ENCODE measurements around the gene ALG6.
A peak's percentile ranks its signal among the peaks of the same experiment; 100 is the strongest.

The ALG6 gene
- total RNA-seq, result 21.0 to 26.0 reads per million in 2 experiments

GRCh38 chr1:63367215-63368103 lies at the start of gene ALG6:
TSS of gene ALG6 (plus strand) at chr1:63367627. CDS start at chr1:63370978, 3,351 bp downstream.
- peak; percentile 74 for DNase-seq (ENCODE audit: low read depth)

DNA sequence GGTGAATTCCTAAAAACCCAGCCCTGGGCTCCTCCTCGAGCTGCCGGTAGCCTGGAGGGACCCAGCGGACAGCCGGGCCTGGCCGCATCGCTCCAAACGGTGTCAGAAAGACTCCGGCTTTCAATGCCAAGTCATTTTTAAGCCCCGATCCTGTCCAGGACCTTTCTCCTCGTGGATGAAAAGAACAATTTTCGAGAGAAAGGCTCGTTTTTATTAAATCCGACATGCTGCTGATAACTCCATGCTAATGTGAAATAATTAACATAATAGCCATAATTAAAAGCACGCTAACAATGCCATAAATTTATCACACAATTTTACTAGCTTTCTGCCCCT lies 49.6 kb upstream of the ALG6 start:
- no peak for DNase-seq (ENCODE audit: low read depth)

- no peak for DNase-seq (ENCODE audit: low read depth)
Measured at GRCh38 chr1:63318201-63318979, 49.0 kb upstream of the ALG6 start.

- DNase-seq (ENCODE audit: low read depth), result no peak
Measured at GRCh38 chr1:63319046-63320021, 48.1 kb upstream of the ALG6 start.

- no peak for DNase-seq (ENCODE audit: low read depth)
Measured at GRCh38 chr1:63320022-63320721, 47.3 kb upstream of the ALG6 start.

DNA sequence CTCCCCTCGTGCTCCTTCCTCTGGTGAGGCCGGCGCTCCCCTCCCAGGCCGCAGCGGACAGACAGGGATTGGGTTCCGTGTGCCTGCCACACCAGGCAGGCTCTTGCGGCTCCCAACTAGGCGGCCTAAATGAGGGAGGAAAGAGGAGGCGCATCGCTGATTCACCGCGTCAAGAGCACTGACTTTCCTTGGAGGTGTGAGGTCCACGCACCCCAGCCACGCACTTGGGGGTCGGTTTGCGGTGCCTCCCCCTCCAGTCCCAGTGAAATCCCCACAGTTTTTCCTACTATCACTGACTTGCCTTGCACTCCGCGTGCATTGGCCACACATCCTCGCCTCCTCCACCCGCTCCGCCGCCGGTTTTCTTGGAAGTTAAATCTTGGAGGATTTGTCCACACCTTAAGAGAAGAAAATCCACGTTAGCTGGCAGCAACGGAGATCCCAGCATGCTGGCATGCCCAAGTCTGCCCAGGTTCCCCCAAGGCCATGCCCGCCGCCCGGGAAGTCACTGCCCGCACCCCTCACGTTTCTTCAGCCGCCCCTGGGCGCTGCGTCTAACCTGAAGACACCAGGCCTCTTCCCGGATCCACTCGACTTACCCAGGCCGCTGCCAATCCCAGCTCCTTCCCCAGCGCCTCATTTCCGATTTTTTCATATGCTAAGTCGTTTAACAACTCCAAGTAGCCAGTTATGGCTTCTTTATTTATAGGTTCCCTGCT lies 46.2 kb upstream of the ALG6 start:
- no peak for DNase-seq (ENCODE audit: low read depth)

DNA sequence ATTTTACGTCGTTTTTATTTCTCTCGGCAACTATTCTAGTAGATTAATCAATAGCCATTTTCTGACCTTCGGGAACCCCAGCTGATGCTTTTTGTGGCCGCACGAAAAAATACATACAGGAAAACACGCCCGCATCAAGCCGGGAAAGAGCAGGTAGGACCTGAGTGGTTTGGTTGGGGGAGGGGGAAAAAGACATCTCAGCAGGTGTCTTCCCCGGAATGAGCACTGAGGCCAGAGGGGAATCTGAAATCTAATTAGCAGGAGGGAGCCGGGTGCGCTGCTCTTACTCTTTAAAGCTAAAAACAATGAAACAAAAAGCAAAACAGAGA lies 45.7 kb upstream of the ALG6 start:
- DNase-seq (ENCODE audit: low read depth), result no peak

- DNase-seq (ENCODE audit: low read depth), result no peak
Measured at GRCh38 chr1:63322114-63322943, 45.1 kb upstream of the ALG6 start, which contains the start of gene FOXD3. TSS of gene FOXD3 (plus strand) at chr1:63322567. CDS start at chr1:63323059, 492 bp downstream.

- DNase-seq (ENCODE audit: low read depth), result peak; percentile 22
Measured at GRCh38 chr1:63322944-63323864, 44.2 kb upstream of the ALG6 start.

- no peak for DNase-seq (ENCODE audit: low read depth)
Measured at GRCh38 chr1:63323865-63324778, 43.3 kb upstream of the ALG6 start.

GRCh38 chr1:63324779-63325119 lies 42.7 kb upstream of the ALG6 start:
- no peak for DNase-seq (ENCODE audit: low read depth)

DNA sequence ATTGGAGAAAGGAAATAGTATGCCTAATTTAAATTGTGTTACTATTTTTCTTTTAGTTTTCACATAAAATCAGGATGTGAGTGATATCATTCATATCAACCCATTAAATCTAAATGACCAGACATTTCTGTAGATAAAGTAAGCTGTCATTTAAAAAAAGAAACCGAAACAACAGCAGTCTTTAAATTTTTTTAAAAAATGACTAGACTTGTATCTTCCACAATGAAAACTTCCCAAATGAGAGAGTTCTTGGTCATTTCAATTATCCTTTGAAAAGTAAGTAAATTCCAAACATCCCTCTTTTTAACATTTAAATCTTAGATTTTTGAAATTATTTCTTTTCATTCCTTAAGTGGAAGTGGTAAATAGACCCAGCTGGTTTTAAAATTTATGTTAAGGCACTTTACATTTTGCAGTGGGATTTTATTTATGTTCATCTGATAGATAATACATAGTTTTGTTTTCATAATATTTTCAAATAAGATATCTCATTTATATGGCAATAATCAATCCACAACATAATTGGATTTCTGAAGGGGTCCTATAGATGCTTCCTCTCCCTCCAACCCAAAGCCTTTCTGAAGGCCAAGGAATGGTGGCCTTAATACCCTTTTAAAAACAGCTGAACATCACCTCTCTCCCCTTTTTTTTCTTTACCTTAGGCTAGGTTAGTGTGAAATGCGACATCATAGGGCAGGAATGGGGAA lies 42.0 kb upstream of the ALG6 start:
- DNase-seq (ENCODE audit: low read depth), result no peak

GRCh38 chr1:63326106-63326472 lies 41.3 kb upstream of the ALG6 start:
- DNase-seq (ENCODE audit: low read depth), result no peak

GRCh38 chr1:63326473-63327380 lies 40.7 kb upstream of the ALG6 start:
- DNase-seq (ENCODE audit: low read depth), result no peak

DNA sequence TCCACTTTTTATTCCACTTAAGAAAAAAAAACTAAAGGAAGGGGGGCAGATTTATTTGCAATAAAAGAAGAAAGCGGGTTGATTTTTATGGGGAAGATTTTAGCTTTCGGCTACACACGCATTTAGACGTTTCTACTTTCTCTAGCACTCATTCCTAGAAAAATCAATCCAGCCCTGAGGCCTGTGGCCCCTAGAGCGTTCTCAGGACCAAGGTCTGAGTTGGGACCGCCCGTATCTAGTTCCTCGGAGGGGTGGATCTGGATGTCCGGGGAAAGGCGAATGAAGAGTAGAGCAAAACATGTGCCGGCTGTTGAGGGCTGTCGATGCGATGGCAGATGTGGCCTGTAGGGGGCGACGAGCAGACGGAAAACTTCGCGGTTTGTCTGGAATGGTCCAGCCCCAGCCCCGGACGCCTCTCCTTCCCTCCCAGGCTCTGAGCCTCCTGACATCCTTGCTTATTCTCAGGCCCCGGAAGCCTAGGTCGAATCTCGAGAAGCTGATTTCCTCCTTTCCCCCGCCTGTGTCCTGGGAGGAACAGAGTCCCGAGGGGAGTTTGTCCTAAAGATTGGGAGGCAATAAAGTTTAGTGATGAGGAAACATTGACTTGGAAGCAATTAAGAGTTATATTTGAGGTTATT lies 39.9 kb upstream of the ALG6 start:
- no peak for DNase-seq (ENCODE audit: low read depth)

GRCh38 chr1:63328122-63328521 lies 39.3 kb upstream of the ALG6 start:
- DNase-seq (ENCODE audit: low read depth), result no peak
